NCI-H226 (cell line): ENCODE data around the gene ALPI.
"Not testable (repeated sequence)": the region's sequence is repeated elsewhere in the genome, so short reads cannot be mapped to it uniquely, and the experiment has no call there.

Experiments used
- DNase-seq: peaks from one replicate; pipeline ENCODE4 v3.0.0-alpha.2; 2015

Gene ALPI

GRCh38 chr2:232455426-232456255 is at the start of gene ALPI:
TSS of gene ALPI (plus strand) at chr2:232456153. CDS start at chr2:232456200, 47 bp downstream.
- peak; percentile 33 for DNase-seq

GRCh38 chr2:232406556-232407310 is 49.2 kb upstream of the ALPI start, which contains the start of gene ALPG:
TSS of gene ALPG (plus strand) at chr2:232406844. CDS start at chr2:232406895, 51 bp downstream.
- DNase-seq, result no peak

- DNase-seq, result not testable (repeated sequence)
Measured at GRCh38 chr2:232407428-232408150, 48.4 kb upstream of the ALPI start.

- not testable (repeated sequence) for DNase-seq
Measured at GRCh38 chr2:232408269-232408668, 47.7 kb upstream of the ALPI start.

- DNase-seq, result not testable (repeated sequence)
Measured at GRCh38 chr2:232409617-232410016, 46.3 kb upstream of the ALPI start.

GRCh38 chr2:232410238-232410900 is 45.6 kb upstream of the ALPI start:
- no peak for DNase-seq

- DNase-seq, result no peak
Measured at GRCh38 chr2:232411901-232412629, 43.9 kb upstream of the ALPI start.

GRCh38 chr2:232412986-232413385 is 43.0 kb upstream of the ALPI start:
- no peak for DNase-seq

- DNase-seq, result no peak
Measured at GRCh38 chr2:232415138-232415690, 40.7 kb upstream of the ALPI start.

GRCh38 chr2:232415736-232416520 is 40.0 kb upstream of the ALPI start:
- no peak for DNase-seq

GRCh38 chr2:232416521-232417470 is 39.2 kb upstream of the ALPI start:
- DNase-seq, result no peak

- DNase-seq, result no peak
Measured at GRCh38 chr2:232417489-232417888, 38.5 kb upstream of the ALPI start.

- DNase-seq, result no peak
Measured at GRCh38 chr2:232418056-232418455, 37.9 kb upstream of the ALPI start.

GRCh38 chr2:232418466-232419244 is 37.3 kb upstream of the ALPI start:
- DNase-seq, result peak; percentile 51

GRCh38 chr2:232419245-232420072 is 36.5 kb upstream of the ALPI start:
- DNase-seq, result no peak

- no peak for DNase-seq
Measured at GRCh38 chr2:232420073-232420454, 35.9 kb upstream of the ALPI start.

- DNase-seq, result no peak
Measured at GRCh38 chr2:232420463-232421188, 35.3 kb upstream of the ALPI start.
